ENCODE measurements around the gene FGD5. TPM values are rescaled to one million over a fixed set of nuclear protein-coding genes. Genes with fewer than 3 reads are reported as not detected.

FGD5 gene
- total RNA-seq, 1 experiment from 2014 or later: not detected

- no peak for DNase-seq (ENCODE audit: low read depth)
- in situ Hi-C loops (cut with HindIII; ENCODE audit: low pct_unique_long_range_greater_than_20kb, low sequenced_read_pairs): no loop called here
Measured at GRCh38 chr3:14843321-14843720, 24.6 kb downstream of the FGD5 start.

GRCh38 chr3:14844386-14845170 lies 25.8 kb downstream of the FGD5 start:
- no peak for DNase-seq (ENCODE audit: low read depth)
- in situ Hi-C loops (cut with HindIII; ENCODE audit: low pct_unique_long_range_greater_than_20kb, low sequenced_read_pairs): no loop called here

GRCh38 chr3:14845180-14845579 lies 26.4 kb downstream of the FGD5 start:
- no peak for DNase-seq (ENCODE audit: low read depth)
- in situ Hi-C loops (cut with HindIII; ENCODE audit: low pct_unique_long_range_greater_than_20kb, low sequenced_read_pairs): no loop called here

- DNase-seq (ENCODE audit: low read depth): no peak
- in situ Hi-C loops (cut with HindIII; ENCODE audit: low pct_unique_long_range_greater_than_20kb, low sequenced_read_pairs): no loop called here
Measured at GRCh38 chr3:14845826-14846225, 27.1 kb downstream of the FGD5 start.

GRCh38 chr3:14846226-14846880 lies 27.6 kb downstream of the FGD5 start:
- DNase-seq (ENCODE audit: low read depth): no peak
- in situ Hi-C loops (cut with HindIII; ENCODE audit: low pct_unique_long_range_greater_than_20kb, low sequenced_read_pairs): no loop called here

- in situ Hi-C loops (cut with HindIII; ENCODE audit: low pct_unique_long_range_greater_than_20kb, low sequenced_read_pairs): no loop called here
- no peak for DNase-seq (ENCODE audit: low read depth)
Measured at GRCh38 chr3:14847613-14848541, 29.1 kb downstream of the FGD5 start.

GRCh38 chr3:14848906-14849305 lies 30.1 kb downstream of the FGD5 start:
- in situ Hi-C loops (cut with HindIII; ENCODE audit: low pct_unique_long_range_greater_than_20kb, low sequenced_read_pairs): no loop called here
- no peak for DNase-seq (ENCODE audit: low read depth)

- no peak for DNase-seq (ENCODE audit: low read depth)
- in situ Hi-C loops (cut with HindIII; ENCODE audit: low pct_unique_long_range_greater_than_20kb, low sequenced_read_pairs): no loop called here
Measured at GRCh38 chr3:14849638-14850230, 31.0 kb downstream of the FGD5 start.

GRCh38 chr3:14852058-14852594 lies 33.4 kb downstream of the FGD5 start:
- DNase-seq (ENCODE audit: low read depth): no peak
- in situ Hi-C loops (cut with HindIII; ENCODE audit: low pct_unique_long_range_greater_than_20kb, low sequenced_read_pairs): no loop called here

- no peak for DNase-seq (ENCODE audit: low read depth)
- in situ Hi-C loops (cut with HindIII; ENCODE audit: low pct_unique_long_range_greater_than_20kb, low sequenced_read_pairs): no loop called here
Measured at GRCh38 chr3:14852717-14853116, 34.0 kb downstream of the FGD5 start.

- no peak for DNase-seq (ENCODE audit: low read depth)
- in situ Hi-C loops (cut with HindIII; ENCODE audit: low pct_unique_long_range_greater_than_20kb, low sequenced_read_pairs): no loop called here
Measured at GRCh38 chr3:14853271-14853951, 34.6 kb downstream of the FGD5 start.

- no peak for DNase-seq (ENCODE audit: low read depth)
- in situ Hi-C loops (cut with HindIII; ENCODE audit: low pct_unique_long_range_greater_than_20kb, low sequenced_read_pairs): no loop called here
Measured at GRCh38 chr3:14857506-14857905, 38.7 kb downstream of the FGD5 start.

- in situ Hi-C loops (cut with HindIII; ENCODE audit: low pct_unique_long_range_greater_than_20kb, low sequenced_read_pairs): no loop called here
- no peak for DNase-seq (ENCODE audit: low read depth)
Measured at GRCh38 chr3:14858105-14858504, 39.3 kb downstream of the FGD5 start.

- DNase-seq (ENCODE audit: low read depth): no peak
- in situ Hi-C loops (cut with HindIII; ENCODE audit: low pct_unique_long_range_greater_than_20kb, low sequenced_read_pairs): no loop called here
Measured at GRCh38 chr3:14859880-14860279, 41.1 kb downstream of the FGD5 start.

- in situ Hi-C loops (cut with HindIII; ENCODE audit: low pct_unique_long_range_greater_than_20kb, low sequenced_read_pairs): no loop called here
- DNase-seq (ENCODE audit: low read depth): no peak
Measured at GRCh38 chr3:14861031-14861430, 42.3 kb downstream of the FGD5 start.

- in situ Hi-C loops (cut with HindIII; ENCODE audit: low pct_unique_long_range_greater_than_20kb, low sequenced_read_pairs): no loop called here
- DNase-seq (ENCODE audit: low read depth): no peak
Measured at GRCh38 chr3:14861446-14862302, 42.9 kb downstream of the FGD5 start.

GRCh38 chr3:14862303-14862660 lies 43.5 kb downstream of the FGD5 start:
- in situ Hi-C loops (cut with HindIII; ENCODE audit: low pct_unique_long_range_greater_than_20kb, low sequenced_read_pairs): no loop called here
- DNase-seq (ENCODE audit: low read depth): no peak
